Peyer's patch (tissue), 4 donors: ENCODE data around the gene CORIN. TPM values are rescaled to one million over a fixed set of nuclear protein-coding genes. Genes with fewer than 3 reads are reported as not detected.

Experiments used
- DNase-seq, 3 donors: peaks; one replicate each; pipeline ENCODE4 v3.0.0-alpha.2; 2017 to 2019
- H3K27ac ChIP-seq, 4 donors: fragments of 200-600 bp; sonication (generic); one replicate each; pipeline ENCODE4 v1.5.1; 2016 to 2019
- H3K27me3 ChIP-seq, 2 donors: fragments of 200-600 bp; sonication (generic); one replicate each; pipeline ENCODE4 v1.5.1; 2019
- H3K36me3 ChIP-seq, 3 donors: fragments of 200-600 bp; sonication (generic); one replicate each; pipeline ENCODE4 v1.5.1; 2016 to 2019
- H3K4me1 ChIP-seq, 4 donors: fragments of 200-600 bp; sonication (generic); one replicate each; pipeline ENCODE4 v1.5.1; 2016 to 2019
- H3K4me3 ChIP-seq, 4 donors: fragments of 200-600 bp; sonication (generic); 1 replicate in 3 of 4; 2 replicates in 1 of 4; pipeline ENCODE4 v1.5.1; 2016 to 2019; ENCODE audit warnings: mild to moderate bottlenecking in 1 of 4
- H3K9me3 ChIP-seq, 4 donors: fragments of 200-600 bp; sonication (generic); one replicate each; pipeline ENCODE4 v1.5.1; 2016 to 2019; ENCODE audit warnings: mild to moderate bottlenecking in 1 of 4
- POLR2A ChIP-seq, 2 donors: fragments of 450-650 bp; IDR thresholded peaks; one replicate each; pipeline ENCODE4 v1.5.1; 2017; ENCODE audit warnings: antibody characterized with exemption in 2 of 2, mild to moderate bottlenecking in 2 of 2, moderate library complexity in 2 of 2
- total RNA-seq, 4 donors: library from RNA; depleted of rRNA; stranded (reverse); fragments of >200 nt; gene quantifications; one replicate each; pipeline ENCODE4 v1.1.0, GENCODE V29; 2016
- TF ChIP-seq, protein P1 (sequence below), 6 experiments: fragments of 450-650 bp in 4 of 6; fragments of 200-600 bp in 2 of 6; sonication (generic) in 1 of 6; IDR thresholded peaks; one replicate each; pipeline ENCODE4 v1.5.1; 2017 to 2019; ENCODE audit warnings: antibody characterized with exemption in 6 of 6, mild to moderate bottlenecking in 3 of 6, moderate library complexity in 1 of 6

The CORIN gene
- total RNA-seq, 4 donors from 2014 or later: 0.27 to 0.70 (median 0.57) TPM; not detected in 1

DNA sequence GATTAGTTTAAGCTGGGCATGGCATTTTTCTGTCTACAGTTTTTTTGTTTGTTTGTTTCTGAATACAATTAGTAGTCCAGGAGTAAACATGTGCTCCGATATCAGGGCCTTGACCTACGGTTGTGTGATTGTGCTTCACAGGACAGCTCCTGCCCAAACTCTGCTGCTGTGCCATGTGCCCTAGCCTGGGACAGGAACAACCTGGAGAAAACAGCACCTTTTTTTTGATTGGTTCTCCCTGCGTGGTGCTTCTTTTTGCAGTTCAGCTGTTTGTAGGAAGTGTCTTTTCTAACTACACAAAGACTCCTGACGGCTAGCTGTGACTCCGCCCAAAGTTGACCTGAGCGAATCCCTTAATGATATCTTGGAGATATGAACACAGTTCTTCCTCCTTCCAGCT is 194.0 kb downstream of the CORIN start:
- TF ChIP-seq, protein P1, sequence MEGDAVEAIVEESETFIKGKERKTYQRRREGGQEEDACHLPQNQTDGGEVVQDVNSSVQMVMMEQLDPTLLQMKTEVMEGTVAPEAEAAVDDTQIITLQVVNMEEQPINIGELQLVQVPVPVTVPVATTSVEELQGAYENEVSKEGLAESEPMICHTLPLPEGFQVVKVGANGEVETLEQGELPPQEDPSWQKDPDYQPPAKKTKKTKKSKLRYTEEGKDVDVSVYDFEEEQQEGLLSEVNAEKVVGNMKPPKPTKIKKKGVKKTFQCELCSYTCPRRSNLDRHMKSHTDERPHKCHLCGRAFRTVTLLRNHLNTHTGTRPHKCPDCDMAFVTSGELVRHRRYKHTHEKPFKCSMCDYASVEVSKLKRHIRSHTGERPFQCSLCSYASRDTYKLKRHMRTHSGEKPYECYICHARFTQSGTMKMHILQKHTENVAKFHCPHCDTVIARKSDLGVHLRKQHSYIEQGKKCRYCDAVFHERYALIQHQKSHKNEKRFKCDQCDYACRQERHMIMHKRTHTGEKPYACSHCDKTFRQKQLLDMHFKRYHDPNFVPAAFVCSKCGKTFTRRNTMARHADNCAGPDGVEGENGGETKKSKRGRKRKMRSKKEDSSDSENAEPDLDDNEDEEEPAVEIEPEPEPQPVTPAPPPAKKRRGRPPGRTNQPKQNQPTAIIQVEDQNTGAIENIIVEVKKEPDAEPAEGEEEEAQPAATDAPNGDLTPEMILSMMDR (IDR thresholded peaks at IDR 0.05): no peak
- Histone ChIP-seq H3K4me3 (no peak overlapping the region), H3K36me3 (no peaks in the 10 kb centered on the region), H3K27ac (no peak overlapping the region), H3K4me1 (no peaks in the 10 kb centered on the region), H3K27me3 (no peaks in the 10 kb centered on the region), H3K9me3 (no peaks in the 10 kb centered on the region)
- DNase-seq: no peak

DNA sequence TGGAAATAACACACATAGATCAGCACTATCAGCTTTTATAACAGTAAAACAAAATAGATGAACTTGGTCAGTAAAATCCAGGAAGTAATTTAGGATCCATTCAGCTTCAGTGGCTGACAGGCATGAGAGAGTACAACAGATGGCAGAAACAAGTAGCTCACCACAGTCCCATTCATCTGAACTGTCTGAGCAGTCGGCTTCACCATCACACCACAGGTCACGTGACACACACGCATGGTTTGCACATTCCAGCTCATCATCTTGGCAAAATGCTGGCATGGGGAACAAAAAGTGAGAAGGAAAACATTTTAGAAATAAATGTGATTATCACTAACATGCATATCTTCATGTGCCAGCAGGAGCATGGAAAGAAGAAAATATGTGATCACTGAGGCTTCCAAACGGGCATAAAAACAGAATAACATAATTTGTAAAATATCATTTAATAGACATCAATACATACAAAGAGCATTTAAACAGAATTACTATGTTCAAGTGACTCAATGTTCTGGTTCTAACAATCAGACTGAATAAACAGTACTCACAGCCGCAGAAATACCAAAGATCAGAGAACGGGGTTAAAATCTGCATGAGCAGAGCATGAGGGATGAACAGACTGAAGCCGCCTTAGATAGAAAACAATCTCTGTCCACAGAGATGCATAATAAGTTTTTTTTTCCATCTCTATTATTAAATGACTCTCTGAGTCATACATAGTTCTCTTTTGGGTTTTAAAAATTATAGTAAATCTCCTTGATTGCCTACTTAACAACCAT is 194.7 kb downstream of the CORIN start:
- Histone ChIP-seq H3K27ac (no peak overlapping the region), H3K4me3 (no peak overlapping the region), H3K4me1 (no peaks in the 10 kb centered on the region), H3K27me3 (no peaks in the 10 kb centered on the region), H3K9me3 (no peaks in the 10 kb centered on the region), H3K36me3 (no peaks in the 10 kb centered on the region)
- DNase-seq: no peak
- TF ChIP-seq, protein P1 (IDR thresholded peaks at IDR 0.05): no peak
- TF ChIP-seq POLR2A (IDR thresholded peaks at IDR 0.05): no peak

DNA sequence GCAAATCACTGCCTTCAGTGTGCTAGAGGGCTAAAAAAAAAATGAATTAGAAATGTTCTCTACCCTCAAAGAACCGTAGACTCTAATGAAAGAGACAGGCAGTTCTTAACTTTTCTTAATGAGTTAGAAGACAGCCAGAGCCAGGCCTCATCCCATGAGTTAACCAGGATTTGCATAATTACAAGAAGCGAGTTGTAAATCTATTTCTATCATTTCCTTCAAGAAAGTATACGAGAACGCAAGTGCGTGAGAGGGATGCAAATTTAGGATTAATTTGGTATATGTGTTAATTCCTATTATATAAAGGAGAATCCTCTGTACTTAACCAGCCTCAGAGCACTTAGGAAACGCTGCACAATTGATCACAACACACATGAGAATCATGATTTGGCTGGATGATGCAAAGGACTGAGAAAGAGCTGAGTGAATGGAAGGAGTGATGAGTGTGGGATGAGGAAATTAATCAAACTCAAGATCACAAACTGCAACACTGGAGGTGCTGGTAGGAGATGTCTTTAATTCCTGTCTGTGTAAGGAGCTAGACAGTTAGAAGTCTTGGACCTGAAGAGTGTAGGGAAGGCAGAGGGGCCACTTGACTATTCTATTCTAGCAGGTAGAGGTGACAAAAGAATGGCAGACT is 195.6 kb downstream of the CORIN start:
- Histone ChIP-seq H3K9me3 (peaks cover 0 to 3% (median 0%) of the 10 kb centered on the region in 4 donors), H3K4me1 (no peaks in the 10 kb centered on the region), H3K4me3 (no peak overlapping the region), H3K27ac (no peak overlapping the region), H3K27me3 (no peaks in the 10 kb centered on the region), H3K36me3 (no peaks in the 10 kb centered on the region)
- no peak for DNase-seq
- TF ChIP-seq, protein P1 (IDR thresholded peaks at IDR 0.05): no peak
- no peak for TF ChIP-seq POLR2A (IDR thresholded peaks at IDR 0.05)

DNA sequence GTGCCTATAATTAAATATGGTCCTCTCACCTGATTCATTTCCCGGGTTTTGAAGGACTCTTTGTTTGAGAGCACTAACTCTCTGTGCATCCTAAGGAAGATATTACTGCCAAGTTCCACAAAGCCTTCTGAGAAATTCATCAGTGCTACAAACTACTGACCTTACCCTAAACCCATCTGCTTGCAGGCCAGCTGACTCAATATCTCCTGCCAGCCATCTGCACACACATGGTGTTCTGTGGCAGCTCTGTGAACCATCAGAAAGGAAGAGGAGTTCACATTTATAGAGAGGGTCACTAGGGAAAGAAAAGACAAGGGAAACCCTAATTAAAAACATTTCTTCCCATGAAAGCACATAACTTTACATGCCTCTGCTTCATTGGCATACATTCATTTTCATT is 196.1 kb downstream of the CORIN start:
- no peaks in the 10 kb centered on the region for H3K27me3 ChIP-seq
- no peak overlapping the region for H3K4me3 ChIP-seq
- no peak for DNase-seq
- no peak overlapping the region for H3K27ac ChIP-seq
- no peaks in the 10 kb centered on the region for H3K36me3 ChIP-seq
- no peaks in the 10 kb centered on the region for H3K4me1 ChIP-seq
- no peak for TF ChIP-seq POLR2A (IDR thresholded peaks at IDR 0.05)
- TF ChIP-seq, protein P1 (IDR thresholded peaks at IDR 0.05): no peak
- H3K9me3 ChIP-seq: peaks cover 0 to 4% (median 0%) of the 10 kb centered on the region in 4 donors

DNA sequence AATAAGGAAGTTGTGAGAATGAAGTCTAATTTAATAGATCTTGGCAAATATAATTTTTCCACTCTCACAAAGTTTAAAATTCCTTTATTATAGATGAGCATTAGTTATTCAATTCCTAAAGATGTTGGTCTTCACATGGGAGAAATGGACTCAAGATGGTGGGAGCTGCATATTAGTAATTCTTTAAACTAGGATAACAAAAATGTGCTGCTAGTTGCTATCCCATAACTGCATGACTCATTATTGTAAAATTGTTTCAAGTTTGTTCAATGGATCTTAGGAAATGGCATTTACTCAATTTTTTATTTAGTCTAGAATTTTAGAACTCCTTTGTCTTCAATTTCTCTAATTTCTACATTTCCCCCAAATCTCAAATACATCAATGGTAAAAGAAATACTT is 197.0 kb downstream of the CORIN start:
- Histone ChIP-seq H3K36me3 (no peaks in the 10 kb centered on the region), H3K27me3 (no peaks in the 10 kb centered on the region), H3K4me3 (no peak overlapping the region), H3K4me1 (no peaks in the 10 kb centered on the region), H3K27ac (no peak overlapping the region), H3K9me3 (peaks cover 0 to 4% (median 0%) of the 10 kb centered on the region in 4 donors)
- no peak for TF ChIP-seq POLR2A (IDR thresholded peaks at IDR 0.05)
- TF ChIP-seq, protein P1 (IDR thresholded peaks at IDR 0.05): no peak
- no peak for DNase-seq
